GM12891 (cell line): ENCODE results near the gene IGSF3.

Experiments used
- PAX5 ChIP-seq: IDR thresholded peaks from 2 replicates; pipeline ENCODE4 v1.6.1; 2011; ENCODE audit warnings: low read length, moderate library complexity, mild to moderate bottlenecking; ENCODE audit not compliant: insufficient read depth, severe bottlenecking
- POLR2A ChIP-seq: IDR thresholded peaks from 2 replicates; pipeline ENCODE4 v1.6.1; 2011; ENCODE audit warnings: low read depth, low read length, control low read depth
- POLR2AphosphoS5 ChIP-seq: IDR thresholded peaks from 2 replicates; pipeline ENCODE4 v1.6.1; 2011; ENCODE audit warnings: low read depth, low read length, control low read depth
- POU2F2 ChIP-seq: IDR thresholded peaks from 2 replicates; pipeline ENCODE4 v1.6.1; 2011; ENCODE audit warnings: low read depth, mild to moderate bottlenecking, control low read depth, low read length, moderate library complexity
- SPI1 ChIP-seq: IDR thresholded peaks from 2 replicates; pipeline ENCODE4 v1.6.1; 2011; ENCODE audit warnings: low read depth, low read length, control low read depth
- TAF1 ChIP-seq: IDR thresholded peaks from 2 replicates; pipeline ENCODE4 v1.6.1; 2011; ENCODE audit warnings: low read depth, low read length, control low read depth

DNA sequence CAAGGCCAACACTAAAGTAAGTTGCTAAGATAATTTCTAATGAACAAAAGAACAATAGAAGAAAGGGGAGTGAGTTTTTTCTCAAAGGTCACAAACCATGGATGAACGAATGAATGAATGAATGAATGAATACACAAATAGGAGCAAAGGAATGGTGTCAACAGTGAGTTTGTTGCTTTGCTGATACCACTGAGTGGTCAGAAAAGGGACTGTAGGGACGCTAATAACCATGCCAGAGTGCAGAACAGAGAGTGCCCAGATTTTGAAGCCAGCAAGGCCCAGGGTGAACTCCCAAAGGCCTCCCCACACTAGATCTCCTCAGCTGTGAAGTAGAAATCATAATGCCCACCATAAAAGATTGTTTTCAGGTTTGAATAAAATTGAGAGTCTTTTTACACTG is 112.6 kb downstream of the IGSF3 start:
- TF ChIP-seq POLR2A (no peak), POLR2AphosphoS5 (no peak), SPI1 (no peak), TAF1 (no peak), PAX5 (no peak), POU2F2 (no peak)
